ENCODE measurements around the gene TRIO.

GRCh38 chr5:14234204-14234603 is 91.1 kb downstream of the TRIO start:
- TF ChIP-seq ELF4 (IDR thresholded peaks at IDR 0.05) (no peak), SUZ12 (IDR thresholded peaks at IDR 0.05) (no peak), L3MBTL2 (conservative IDR thresholded peaks at IDR 0.05) (no peak), SP1 (IDR thresholded peaks at IDR 0.05) (no peak), FOXK2 (IDR thresholded peaks at IDR 0.05) (no peak), HDGF (IDR thresholded peaks at IDR 0.05; ENCODE audit: borderline replicate concordance) (no peak), LEF1 (IDR thresholded peaks at IDR 0.05; ENCODE audit: borderline replicate concordance) (no peak), ZNF384 (IDR thresholded peaks at IDR 0.05) (no peak), BHLHE40 (IDR thresholded peaks at IDR 0.05; ENCODE audit: borderline replicate concordance) (no peak), ARNT (IDR thresholded peaks at IDR 0.05) (no peak), NFRKB (IDR thresholded peaks at IDR 0.05) (no peak), FOXM1 (IDR thresholded peaks at IDR 0.05; ENCODE audit: borderline replicate concordance) (no peak)
